Renal pelvis (tissue), 4 donors: ENCODE measurements around the gene APOBEC3B. TPM values are rescaled to one million over a fixed set of nuclear protein-coding genes. Genes with fewer than 3 reads are reported as not detected.
"Not testable (repeated sequence)": the region's sequence is repeated elsewhere in the genome, so short reads cannot be mapped to it uniquely, and the experiment has no call there.

Experiments used
- DNase-seq: peaks from one replicate; pipeline ENCODE4 v3.0.0-alpha.2; 2013
- polyA plus RNA-seq, 3 donors: library from polyadenylated mRNA; unstranded; fragments of 120-200 nt; gene quantifications; one replicate each; pipeline ENCODE4 v1.2.1, GENCODE V29; 2013; ENCODE audit not compliant: insufficient read length in 3 of 3

Gene APOBEC3B
- polyA plus RNA-seq, 3 donors = 3.4 to 6.8 (median 6.7) TPM

DNA sequence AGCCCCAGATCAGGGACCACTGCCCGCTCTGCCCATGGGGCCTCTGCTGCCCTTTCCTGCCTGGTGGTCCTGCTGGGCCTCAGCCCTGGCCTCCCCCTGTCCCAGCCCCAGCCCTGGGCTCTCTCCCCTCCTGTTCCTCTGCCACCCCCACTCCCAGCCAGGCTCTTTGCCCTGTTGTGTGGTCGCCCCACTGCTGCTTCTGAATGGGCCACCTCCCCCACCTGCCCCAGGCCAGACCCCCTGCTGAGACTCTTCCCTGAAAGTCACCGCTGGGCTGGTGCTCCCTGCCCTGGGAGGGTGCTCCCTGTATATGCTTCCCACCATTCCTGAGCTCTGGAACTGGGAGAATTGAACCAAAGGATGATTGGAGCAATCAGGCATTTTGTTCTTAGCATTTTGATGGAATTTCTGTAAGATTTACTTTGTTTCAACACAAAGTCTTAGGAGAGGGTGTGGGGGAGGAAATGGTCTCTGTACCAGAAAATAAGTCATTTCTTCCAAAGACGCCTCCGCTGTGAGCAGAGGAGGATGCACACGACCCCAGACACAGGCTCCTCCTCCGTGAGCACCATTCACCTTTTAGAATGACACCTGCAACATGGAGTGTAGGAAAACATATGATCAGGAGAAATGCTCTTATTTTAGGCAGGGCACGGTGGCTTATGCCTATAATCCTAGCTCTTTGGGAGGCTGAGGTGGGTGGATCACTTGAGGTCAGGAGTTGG, 5.2 kb downstream of the APOBEC3B start:
- no peak for DNase-seq

DNA sequence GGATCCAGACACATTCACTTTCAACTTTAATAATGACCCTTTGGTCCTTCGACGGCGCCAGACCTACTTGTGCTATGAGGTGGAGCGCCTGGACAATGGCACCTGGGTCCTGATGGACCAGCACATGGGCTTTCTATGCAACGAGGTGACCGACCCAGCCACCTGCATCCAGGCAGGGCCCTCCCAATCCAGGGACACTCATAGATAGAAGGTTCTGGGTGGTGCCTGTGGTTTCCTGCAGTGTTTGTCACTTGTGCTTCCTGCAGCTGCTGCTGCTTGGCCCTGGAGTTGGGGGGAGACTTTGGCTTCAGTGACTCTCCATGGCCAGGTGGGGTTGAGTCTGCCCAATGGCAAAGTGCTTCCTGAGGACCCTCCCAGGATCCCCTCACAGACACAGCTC, 7.3 kb downstream of the APOBEC3B start:
- DNase-seq = no peak

DNA sequence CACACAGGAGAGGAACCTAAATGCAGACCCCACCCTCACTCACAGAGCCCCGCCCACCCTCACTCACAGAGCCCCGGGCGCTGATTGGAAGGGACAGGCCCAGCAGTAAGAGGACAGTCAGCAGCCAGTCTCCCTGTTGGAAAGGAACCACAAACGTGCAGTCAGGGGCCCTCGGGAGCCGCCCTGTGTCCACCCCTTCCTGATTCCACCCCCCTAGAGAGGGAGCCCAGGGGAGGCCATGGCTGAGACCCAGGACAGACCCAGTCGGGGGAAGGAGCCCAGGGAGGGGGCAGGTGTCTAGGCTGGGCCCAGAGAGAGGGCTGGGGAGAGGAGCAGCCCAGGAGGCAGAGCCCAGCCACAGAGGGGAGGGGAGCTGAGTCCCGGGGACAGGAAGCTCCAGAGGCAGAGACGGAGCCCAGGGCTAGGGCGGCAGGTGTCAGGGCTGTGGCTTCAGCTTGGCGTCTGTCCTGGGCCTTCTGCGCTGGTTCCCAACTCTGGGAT, 10.8 kb downstream of the APOBEC3B start:
- DNase-seq = not testable (repeated sequence)

DNA sequence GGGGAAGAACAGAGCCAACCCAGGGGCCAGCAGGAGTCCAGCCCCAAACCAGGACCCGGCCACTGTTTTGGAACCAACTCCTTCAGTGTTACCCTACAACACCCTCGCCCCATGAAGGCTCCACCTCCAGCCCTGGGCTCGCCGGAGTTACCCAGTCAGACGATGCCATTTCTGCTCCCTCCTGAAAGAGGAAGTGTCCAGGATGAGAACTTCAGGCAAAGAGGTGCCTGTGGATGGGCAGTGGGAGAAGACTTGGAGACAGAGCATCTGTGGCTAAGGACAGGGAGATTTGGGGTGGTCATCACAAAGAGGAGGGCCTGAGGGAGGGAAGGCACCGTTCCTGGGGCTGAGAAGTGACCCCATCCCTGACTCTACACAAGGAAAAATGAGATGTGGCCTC, 14.0 kb downstream of the APOBEC3B start:
- no peak for DNase-seq

DNA sequence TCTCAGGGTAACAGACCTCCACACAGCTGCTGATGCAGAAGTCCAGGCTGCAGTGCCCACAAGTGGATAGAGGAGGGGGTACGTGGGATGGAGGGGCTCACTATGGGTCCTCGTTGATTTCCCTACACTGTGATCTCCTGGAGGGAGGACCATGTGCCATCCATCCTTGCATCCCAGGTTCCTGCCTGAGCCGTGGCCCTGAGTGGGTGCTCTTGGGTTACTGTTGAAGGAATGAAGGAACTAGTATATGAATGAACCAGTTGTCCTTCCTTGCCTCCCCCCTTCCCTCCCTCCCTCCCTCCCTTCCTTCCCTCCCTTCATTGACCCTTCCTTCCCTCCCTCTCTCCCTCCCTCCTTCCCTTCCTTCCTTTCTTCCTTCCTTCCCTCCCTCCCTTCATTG, 15.4 kb downstream of the APOBEC3B start:
- DNase-seq = no peak

DNA sequence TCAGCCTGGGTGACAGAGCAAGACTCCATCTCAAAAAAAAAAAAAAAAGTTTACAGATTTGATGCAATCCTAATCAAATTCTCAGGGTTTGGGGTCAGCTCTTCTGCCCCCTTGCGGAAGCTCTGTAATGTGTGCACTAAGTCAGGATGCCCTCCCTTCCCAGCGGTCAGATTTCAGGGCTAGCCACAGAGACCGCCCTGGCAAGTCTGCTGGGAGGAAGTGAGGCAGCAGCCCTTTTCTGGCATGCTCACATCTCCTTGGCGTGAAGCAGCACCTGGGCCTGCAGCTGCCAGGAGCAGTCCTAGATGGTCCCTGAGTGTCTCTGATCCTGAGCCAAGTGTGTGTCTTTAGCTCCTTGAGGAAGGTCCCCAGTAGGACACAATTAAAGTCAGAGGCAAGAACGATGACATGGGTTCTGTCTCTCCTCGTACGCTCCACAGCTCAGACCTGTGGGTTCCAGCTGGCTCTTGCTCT, 21.1 kb downstream of the APOBEC3B start:
- peak; percentile 83 for DNase-seq

DNA sequence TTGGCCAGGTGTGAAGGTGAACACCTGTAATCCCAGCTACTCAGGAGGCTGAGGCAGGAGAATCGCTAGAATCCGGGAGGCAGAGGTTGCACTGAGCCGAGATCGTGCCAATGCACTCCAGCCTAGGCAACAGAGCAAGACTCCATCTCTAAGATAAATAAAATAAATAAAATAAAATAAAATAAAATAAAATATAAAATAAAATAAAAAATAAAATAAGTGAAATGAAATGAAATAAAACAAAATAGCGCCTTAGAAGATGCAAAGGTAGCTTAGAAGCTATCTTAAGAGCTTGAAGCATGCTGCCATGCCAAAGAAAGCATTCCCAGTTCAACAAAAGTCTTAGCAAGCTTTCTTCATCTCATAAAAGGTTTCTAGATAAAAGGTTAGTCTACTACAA, 25.0 kb downstream of the APOBEC3B start:
- DNase-seq = no peak

DNA sequence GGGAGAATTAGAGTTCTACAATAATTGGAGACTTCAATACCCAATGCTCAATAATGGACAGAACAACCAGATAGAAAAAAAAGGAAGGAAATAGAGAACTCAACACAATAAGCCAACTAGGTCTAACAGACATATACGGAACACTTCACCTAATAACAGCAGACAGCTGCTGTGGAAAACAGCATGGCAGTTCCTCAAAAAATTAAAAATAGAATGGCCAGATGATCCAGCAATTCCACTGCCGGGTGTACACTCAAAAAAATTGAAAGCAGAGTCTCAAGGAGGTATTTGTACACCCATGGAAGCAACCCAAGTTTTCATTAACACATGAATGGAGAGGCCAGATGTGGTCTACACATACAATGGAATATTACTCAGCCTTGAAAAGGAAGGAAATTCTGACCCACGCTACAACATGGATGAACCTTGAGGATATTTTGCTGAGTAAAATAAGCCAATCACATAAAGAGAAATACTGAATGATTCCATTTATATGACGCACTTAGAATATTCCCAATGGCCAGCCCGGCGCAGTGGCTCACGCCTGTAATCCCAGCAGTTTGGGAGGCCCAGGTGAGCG, 26.2 kb downstream of the APOBEC3B start:
- DNase-seq = not testable (repeated sequence)

DNA sequence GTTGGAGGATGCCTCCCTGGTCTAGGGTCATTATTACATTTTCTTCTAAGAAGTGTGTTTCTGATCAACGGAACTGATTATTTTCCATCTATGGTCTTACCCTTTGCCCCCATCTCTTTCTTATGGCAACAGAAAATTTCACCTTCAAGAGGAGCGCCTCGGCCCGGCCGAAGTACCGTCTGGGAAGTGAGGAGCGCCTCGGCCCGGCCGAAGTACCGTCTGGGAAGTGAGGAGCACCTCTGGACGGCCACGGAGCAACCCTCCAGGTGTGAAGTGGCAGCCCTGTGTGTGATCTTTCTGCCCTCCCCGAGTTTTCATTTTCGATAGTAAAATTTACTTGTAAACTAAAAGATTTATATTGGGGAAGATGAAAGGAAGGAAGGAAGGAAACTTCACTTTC, 28.8 kb downstream of the APOBEC3B start:
- no peak for DNase-seq

DNA sequence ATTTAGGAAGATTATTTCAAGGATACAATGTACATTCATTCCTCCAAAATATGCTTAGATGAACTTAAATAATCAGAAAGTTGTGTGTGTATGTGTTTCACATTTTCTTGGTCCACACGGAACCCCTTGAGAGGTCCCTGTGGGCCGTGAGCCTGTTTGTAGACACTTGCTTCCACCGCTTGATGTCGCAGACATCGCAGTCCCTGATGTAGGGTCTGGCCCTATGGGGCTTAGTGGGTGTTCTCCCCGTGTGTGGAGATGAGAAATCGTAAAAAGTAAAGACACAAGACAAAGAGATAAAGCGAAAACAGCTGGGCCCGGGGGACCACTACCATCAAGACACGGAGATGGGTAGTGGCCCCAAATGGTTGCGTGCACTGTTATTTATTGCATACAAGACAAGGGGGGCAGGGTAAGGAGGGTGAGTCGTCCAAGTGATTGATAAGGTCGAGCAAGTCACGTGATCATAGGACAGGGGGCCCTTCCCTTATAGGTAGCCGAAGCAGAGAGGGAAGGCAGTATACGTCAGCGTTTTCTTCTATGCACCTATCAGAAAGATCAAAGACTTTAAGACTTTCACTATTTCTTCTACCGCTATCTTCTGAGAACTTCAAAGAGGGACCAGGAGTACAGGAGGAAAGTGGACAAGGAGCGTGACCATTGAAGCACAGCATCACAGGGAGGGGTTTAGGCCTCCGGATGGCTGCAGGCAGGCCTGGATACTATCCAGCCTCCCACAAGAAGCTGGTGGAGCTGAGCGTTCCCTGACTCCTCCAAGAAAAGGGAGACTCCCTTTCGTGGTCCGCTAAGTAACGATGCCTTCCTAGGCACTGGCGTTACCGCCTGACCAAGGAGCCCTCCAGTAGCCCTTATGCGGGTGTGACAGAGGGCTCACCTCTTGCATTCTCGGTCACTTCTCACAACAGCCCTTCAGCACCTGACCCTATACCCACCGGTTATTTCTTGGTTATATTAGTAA, 30.7 kb downstream of the APOBEC3B start:
- DNase-seq = no peak

DNA sequence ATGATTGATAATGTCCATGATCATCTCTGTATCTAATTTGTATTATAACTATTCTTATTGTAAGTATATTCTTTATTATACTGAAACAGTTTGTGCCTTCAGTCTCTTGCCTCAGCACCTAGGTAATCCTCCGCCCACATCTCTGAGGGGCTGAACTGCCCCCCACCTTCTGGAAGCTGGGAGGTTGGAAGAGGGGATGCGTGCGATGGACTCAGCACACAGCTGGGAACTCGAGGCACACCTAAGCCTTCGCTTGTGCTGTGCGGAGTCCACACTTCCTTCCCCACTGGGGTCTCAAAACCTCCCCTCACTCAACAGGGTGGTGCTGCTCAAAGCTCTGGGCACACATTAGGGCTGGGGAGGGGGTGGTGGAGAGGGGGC, 31.4 kb downstream of the APOBEC3B start:
- not testable (repeated sequence) for DNase-seq

DNA sequence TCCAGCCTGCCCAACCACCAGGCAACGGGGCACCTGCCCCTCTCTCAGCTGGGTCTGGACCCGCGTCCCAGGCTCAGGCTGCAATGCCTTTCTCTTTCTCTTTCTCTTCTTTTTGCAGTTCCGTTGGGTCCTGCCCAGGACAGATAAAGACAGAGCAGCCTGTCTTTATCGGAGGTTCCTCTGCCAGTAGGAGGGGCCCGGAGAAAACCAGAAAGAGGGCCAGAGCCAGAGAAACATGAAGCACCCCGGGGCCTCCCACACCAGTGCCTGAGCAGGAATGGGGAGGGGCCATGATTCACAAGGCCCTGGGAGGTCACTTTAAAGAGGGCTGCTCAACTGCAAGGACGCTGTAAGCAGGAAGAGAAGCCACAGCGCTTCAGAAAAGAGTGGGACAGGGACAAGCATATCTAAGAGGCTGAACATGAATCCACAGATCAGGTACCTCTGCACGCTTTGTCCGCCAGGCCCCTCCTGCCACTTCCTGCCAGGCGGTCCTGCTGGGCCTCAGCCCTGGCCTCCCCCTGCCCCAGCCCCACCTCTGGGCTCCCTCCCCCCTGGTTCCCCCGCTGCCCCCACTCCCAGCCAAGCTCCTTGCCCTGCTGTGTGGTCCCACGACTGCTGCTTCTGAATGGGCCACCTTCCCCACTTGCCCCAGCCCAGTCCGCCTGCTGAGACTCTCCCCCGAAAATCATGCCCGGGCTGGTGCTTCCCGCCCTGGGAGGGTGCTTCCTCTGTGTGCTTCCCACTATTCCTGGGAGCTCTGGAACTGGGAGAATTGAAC, 32.0 kb downstream of the APOBEC3B start, which contains the start of gene APOBEC3C:
Gene APOBEC3C, plus strand, starts transcription at position 316 of the 781 bp plus-strand sequence. Its CDS starts 106 bp downstream, at position 422.
- DNase-seq = peak; percentile 64

DNA sequence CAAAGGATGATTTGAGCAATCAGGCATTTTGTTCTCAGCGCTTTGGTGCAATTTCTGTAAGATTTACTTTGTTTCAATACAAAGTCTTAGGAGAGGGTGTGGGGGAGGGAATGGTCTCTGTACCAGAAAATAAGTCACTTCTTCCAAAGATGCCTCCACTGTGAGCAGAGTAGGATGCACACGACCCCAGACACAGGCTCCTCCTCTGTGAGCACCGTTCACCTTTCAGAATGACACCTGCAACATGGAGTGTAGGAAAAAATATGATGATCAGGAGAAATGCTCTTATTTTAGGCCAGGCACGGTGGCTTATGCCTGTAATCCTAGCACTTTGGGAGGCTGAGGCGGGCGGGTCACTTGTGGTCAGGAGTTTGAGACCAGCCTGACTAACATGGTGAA, 32.6 kb downstream of the APOBEC3B start:
- not testable (repeated sequence) for DNase-seq

DNA sequence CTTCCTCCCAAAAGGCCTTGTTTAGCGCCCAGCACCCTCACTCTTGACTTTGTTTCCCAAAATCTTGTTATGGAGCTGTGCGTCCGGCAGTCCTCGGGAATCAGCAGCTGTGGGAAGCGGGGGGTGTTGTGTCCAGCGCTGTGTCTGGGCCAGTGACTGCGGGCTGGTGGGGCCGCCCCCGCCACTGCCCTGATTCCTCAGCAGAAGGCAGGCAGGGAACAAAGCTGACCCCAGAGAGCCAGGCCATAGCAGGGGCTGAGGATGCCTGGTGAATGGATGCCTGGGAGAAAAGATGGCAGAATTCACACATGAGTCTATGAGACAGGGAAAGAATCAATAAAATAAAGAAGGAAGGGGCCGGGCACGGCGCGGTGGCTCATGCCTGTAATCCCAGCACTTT, 34.4 kb downstream of the APOBEC3B start:
- DNase-seq = no peak

DNA sequence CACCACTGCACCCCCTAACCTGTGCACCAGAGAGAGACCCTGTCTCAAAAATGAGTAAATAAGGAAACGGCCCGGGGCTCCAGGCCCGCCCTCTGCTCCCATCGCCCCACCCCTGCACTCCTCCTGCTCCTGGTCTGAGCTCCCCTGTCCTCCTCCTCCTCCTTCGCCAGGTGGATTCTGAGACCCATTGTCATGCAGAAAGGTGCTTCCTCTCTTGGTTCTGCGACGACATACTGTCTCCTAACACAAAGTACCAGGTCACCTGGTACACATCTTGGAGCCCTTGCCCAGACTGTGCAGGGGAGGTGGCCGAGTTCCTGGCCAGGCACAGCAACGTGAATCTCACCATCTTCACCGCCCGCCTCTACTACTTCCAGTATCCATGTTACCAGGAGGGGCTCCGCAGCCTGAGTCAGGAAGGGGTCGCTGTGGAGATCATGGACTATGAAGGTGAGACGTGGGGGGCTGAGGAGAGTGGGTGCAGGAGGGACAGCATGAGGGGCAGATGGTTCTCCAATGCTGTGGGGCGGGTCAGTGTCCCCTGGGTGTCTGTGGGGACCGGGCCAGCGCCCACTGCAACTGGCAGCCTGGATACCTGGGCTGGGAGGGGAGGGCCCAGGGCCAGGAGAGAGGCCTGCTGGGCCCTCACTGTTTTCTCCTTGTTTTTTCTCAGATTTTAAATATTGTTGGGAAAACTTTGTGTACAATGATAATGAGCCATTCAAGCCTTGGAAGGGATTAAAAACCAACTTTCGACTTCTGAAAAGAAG, 35.6 kb downstream of the APOBEC3B start:
- no peak for DNase-seq

DNA sequence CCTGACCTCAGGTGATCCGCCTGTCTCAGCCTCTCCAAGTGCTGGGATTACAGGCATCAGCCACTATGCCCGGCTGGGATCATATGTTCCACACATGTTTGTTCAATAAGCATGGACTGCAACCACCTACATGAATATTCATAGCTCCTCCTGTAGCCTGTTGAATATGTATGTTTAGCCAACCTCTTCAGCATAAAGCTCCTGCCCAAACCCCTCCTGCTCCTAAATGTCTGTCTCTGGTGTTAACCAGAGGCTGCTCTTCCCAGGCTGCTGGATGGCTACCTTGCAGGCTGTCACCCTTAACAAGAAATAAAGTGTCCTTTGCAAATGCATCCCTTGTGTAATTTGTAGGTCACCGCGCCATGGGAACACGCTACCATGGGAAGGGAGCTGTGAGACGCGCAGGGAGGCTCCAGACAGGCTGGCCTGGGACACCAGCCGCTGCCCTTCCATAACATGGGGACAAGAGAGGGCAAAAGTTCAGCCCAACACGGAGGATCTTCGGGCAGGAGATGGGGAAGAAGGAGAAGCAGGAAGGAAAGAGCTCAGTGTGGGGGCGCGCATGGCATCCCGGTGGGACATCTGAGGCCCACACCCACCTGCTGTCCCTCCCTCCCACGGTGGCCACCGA, 38.0 kb downstream of the APOBEC3B start:
- not testable (repeated sequence) for DNase-seq

DNA sequence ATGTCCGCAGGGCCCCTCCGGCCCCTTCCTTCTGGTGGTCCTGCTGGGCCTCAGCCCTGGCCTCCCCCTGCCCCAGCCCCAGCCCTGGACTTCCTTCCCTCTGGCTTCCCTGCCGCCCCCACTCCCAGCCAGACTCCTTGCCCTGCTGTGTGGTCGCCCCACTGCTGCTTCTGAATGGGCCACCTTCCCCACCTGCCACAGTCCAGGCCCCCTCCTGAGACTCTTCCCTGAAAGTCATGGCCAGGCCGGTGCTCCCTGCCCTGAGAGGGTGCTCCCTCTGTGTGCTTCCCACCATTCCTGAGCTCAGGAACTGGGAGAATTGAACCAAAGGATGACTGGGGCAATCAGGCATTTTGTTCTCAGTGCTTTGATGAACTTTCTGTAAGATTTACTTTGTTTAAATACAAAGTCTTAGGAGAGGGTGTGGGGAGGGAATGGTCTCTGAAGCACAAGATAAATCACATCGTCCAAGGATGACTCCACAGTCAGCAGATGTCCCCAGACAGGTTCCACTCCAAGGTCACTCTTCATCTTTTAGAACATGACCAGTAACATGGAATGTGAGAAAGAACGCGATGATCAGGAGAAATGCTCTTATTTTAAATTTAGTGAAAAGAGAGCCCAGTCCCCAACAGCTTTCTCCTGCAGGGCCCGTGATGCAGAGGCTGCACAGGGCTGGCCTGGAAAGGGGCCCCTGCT, 39.6 kb downstream of the APOBEC3B start:
- DNase-seq = no peak

DNA sequence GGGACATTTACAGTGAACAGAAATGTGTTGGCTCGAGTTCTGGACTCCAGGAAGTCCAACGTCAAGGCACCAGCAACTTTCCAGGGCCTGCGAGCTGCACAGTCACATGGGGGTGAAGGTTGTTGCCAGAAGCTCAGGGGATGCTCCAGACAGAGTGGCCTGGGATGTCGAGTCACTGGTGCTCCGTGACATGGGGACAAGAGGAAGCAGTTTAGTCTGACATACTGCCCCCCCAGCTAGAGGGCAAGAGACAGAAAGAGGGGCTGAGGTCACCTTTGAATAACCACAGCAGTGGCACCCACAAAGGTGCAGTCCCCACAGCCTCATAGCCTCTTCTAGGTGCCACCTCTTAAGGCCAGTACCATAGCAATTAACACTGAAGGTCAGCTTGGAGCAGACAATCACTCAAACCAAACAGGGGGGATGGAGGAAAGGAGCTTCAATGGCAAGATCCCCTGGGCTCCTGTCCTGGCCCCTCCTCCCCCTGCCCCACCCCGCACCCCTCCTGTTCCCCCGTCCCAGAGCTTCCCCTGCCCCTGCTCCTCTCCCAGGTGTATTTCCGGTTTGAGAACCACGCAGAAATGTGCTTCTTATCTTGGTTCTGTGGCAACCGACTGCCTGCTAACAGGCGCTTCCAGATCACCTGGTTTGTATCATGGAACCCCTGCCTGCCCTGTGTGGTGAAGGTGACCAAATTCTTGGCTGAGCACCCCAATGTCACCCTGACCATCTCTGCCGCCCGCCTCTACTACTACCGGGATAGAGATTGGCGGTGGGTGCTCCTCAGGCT, 42.6 kb downstream of the APOBEC3B start:
- no peak for DNase-seq
